Smooth muscle cell (in vitro differentiated cells): Measurements from ENCODE around the gene TYRO3. TPM values are rescaled to one million over a fixed set of nuclear protein-coding genes. Genes with fewer than 3 reads are reported as not detected.
A peak's percentile ranks its signal among the peaks of the same experiment; 100 is the strongest.

ENCODE experiments used
- DNase-seq: peaks from one replicate; lab custom pipeline; 2025; ENCODE audit not compliant: unreplicated experiment; lab: John Stamatoyannopoulos, UW
- H2AFZ ChIP-seq: fragments of 200-600 bp; sonication (generic); 2 replicates; pipeline ENCODE4 v1.6.0; 2016; ENCODE audit warnings: antibody characterized with exemption, low read depth, mild to moderate bottlenecking
- H3F3A ChIP-seq: fragments of 200-600 bp; sonication (generic); 2 replicates; pipeline ENCODE4 v1.6.0; 2017; ENCODE audit warnings: antibody characterized with exemption, low read depth
- H3K27ac ChIP-seq: fragments of 200-600 bp; sonication (generic); 2 replicates; pipeline ENCODE4 v1.5.1; 2016; ENCODE audit warnings: low read depth, mild to moderate bottlenecking
- H3K27me3 ChIP-seq: fragments of 200-600 bp; sonication (generic); 2 replicates; pipeline ENCODE4 v1.6.1; 2016; ENCODE audit warnings: low read depth, mild to moderate bottlenecking
- H3K36me3 ChIP-seq: fragments of 200-600 bp; sonication (generic); 2 replicates; pipeline ENCODE4 v1.5.1; 2016; ENCODE audit warnings: low read depth
- H3K4me1 ChIP-seq: fragments of 200-600 bp; sonication (generic); 2 replicates; pipeline ENCODE4 v1.5.1; 2016; ENCODE audit warnings: low read depth
- H3K4me2 ChIP-seq: fragments of 200-600 bp; sonication (generic); 2 replicates; pipeline ENCODE4 v1.6.0; 2016; ENCODE audit warnings: mild to moderate bottlenecking
- H3K4me3 ChIP-seq: fragments of 200-600 bp; sonication (generic); 2 replicates; pipeline ENCODE4 v1.5.1; 2016; ENCODE audit warnings: mild to moderate bottlenecking
- H3K79me2 ChIP-seq: fragments of 200-600 bp; sonication (generic); 2 replicates; pipeline ENCODE4 v1.6.0; 2016; ENCODE audit warnings: low read depth, mild to moderate bottlenecking
- H3K9ac ChIP-seq: fragments of 200-600 bp; sonication (generic); 2 replicates; pipeline ENCODE4 v1.6.0; 2016; ENCODE audit warnings: low read depth
- H3K9me3 ChIP-seq: fragments of 200-600 bp; sonication (generic); replicated peaks from 2 replicates; pipeline ENCODE4 v1.5.1; 2016; ENCODE audit warnings: low read depth
- H4K20me1 ChIP-seq: fragments of 200-600 bp; sonication (generic); 2 replicates; pipeline ENCODE4 v1.6.0; 2016; ENCODE audit warnings: low read depth
- WGBS: methylation state at CpG from one replicate; pipeline ENCODE4 v1.1.7; 2016; ENCODE audit warnings: low lambda C conversion rate; 5-methylcytosine and 5-hydroxymethylcytosine counted together
- polyA plus RNA-seq: library from polyadenylated mRNA; unstranded; fragments of >200 nt; fragmentation: Nextera tagmentation; extraction: Ambion mirVana; gene quantifications from 2 replicates; pipeline ENCODE4 v1.2.1, GENCODE V29; 2016
- total RNA-seq: library from RNA; depleted of rRNA; stranded (reverse); fragments of >200 nt; gene quantifications from 2 replicates; pipeline ENCODE4 v1.2.3, GENCODE V29; 2014
- TF ChIP-seq, protein P1 (sequence below): fragments of 200-600 bp; sonication (generic); IDR thresholded peaks from 2 replicates; pipeline ENCODE4 v1.5.1; 2017; ENCODE audit warnings: borderline replicate concordance, mild to moderate bottlenecking, antibody characterized with exemption; ENCODE audit not compliant: insufficient read depth, poor library complexity, severe bottlenecking

Gene TYRO3
- total and polyA plus RNA-seq, 2 experiments from 2014 or later: 11.5 to 20.5 TPM

DNA sequence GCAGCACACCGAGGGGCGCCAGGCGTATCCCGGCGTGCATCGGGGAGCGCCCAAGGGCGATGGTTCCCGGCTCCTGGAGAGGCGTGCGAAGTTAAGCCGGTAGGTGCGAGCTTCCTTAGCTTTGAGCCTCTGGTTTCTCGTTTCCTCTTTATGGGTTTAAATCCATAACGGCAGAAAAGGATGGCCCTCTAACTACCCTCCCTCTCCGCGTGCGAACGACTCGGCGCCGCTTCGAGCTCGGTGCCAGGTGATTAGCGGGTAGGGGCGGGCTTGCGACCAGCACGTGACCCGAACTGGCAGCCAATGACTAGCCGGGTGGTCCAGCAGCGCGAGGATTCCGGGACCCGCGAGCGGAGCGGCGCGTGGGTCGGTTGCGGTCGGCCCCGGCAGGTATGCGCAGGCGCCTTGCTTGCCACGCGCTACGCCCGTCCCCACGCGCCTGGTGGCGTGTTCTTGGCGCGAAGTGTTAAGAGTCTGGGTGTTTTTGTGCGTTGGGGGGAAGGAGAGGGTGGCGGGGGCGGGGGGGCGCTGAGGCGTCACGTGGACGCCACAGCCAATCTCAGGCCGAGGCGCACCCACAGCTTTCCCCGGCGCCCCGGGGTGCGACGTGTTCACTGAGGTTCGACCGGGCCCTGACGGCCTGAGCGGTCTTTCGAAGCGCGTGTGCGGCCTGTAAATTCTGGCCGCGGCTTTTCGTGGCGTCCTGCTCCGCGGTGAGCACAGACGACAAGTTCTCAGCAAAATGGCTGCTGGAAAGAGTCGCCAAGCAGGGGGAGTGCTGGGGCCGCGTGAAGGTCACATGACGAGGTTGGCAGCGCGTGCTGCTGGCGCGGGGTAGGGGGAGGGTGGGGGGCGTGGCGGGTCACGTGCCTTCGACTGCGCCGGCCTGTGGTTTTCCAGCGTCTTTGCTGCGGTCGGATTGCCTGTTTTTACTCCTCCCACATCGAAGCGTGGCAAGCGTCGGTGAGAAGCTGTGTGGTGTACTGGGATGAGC is 62.5 kb downstream of the TYRO3 start:
- Histone ChIP-seq H3F3A (peaks cover 10% of the 10 kb centered on the region), H3K27ac (peak overlapping the region; percentile 74), H3K79me2 (no peaks in the 10 kb centered on the region), H4K20me1 (no peaks in the 10 kb centered on the region), H2AFZ (peak overlapping the region; percentile 94), H3K9me3 (peaks cover 6% of the 10 kb centered on the region), H3K4me2 (peak overlapping the region; percentile 85), H3K36me3 (no peaks in the 10 kb centered on the region), H3K4me1 (no peaks in the 10 kb centered on the region), H3K9ac (peak overlapping the region; percentile 83), H3K4me3 (peak overlapping the region; percentile 51), H3K27me3 (no peaks in the 10 kb centered on the region)
- DNase-seq: peak; percentile 34
- TF ChIP-seq, protein P1, sequence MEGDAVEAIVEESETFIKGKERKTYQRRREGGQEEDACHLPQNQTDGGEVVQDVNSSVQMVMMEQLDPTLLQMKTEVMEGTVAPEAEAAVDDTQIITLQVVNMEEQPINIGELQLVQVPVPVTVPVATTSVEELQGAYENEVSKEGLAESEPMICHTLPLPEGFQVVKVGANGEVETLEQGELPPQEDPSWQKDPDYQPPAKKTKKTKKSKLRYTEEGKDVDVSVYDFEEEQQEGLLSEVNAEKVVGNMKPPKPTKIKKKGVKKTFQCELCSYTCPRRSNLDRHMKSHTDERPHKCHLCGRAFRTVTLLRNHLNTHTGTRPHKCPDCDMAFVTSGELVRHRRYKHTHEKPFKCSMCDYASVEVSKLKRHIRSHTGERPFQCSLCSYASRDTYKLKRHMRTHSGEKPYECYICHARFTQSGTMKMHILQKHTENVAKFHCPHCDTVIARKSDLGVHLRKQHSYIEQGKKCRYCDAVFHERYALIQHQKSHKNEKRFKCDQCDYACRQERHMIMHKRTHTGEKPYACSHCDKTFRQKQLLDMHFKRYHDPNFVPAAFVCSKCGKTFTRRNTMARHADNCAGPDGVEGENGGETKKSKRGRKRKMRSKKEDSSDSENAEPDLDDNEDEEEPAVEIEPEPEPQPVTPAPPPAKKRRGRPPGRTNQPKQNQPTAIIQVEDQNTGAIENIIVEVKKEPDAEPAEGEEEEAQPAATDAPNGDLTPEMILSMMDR: no peak
- WGBS: 3% methylated on average over 84 of the region's 104 CpGs

DNA sequence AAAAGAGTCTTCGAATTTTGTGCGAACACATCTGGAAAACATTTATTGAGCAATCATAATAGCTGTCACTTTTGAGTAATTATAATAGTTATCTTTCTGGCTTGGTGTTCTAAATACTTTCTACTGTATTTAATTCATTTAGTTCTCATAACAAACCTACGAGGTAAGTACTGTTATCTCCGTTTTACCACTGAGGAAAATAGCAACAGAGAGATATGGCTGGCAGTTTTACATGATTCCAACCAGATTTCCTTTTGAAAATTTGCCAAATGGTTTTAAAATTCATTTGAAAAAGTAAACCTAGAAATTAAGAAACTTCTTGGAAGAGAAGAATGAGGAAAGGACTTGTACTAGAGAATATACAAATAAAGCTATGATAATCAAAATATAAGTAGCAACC is 63.9 kb downstream of the TYRO3 start:
- H3K4me3 ChIP-seq: no peak overlapping the region
- H3K9me3 ChIP-seq: no peaks in the 10 kb centered on the region
- no peaks in the 10 kb centered on the region for H3K27me3 ChIP-seq
- H3K4me2 ChIP-seq: no peak overlapping the region
- no peak for DNase-seq
- no peak overlapping the region for H2AFZ ChIP-seq
- H3K36me3 ChIP-seq: no peaks in the 10 kb centered on the region
- H4K20me1 ChIP-seq: no peaks in the 10 kb centered on the region
- TF ChIP-seq, protein P1: no peak
- peaks cover 10% of the 10 kb centered on the region for H3F3A ChIP-seq
- 85% methylated on average over 4 of the region's 4 CpGs for WGBS
- no peaks in the 10 kb centered on the region for H3K79me2 ChIP-seq
- H3K4me1 ChIP-seq: no peaks in the 10 kb centered on the region
- H3K9ac ChIP-seq: no peak overlapping the region
- no peak overlapping the region for H3K27ac ChIP-seq

DNA sequence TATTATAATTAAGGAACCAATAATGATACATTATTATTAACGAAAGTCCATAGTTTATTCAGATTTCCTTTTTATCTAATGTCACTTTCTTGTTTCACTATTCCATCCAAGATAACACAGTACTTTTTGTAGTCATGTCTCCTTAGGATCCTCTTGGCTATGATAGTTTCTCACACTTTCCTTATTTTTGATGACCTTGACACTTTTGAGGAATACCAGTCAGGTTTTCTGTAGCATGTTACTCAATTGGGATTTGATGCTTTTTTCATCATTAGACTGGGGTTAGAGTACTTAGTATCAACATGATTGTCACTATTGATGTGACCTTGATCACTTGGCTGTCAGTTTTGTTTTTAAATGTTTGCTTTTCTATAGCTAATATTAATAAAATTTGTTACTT is 68.2 kb downstream of the TYRO3 start:
- no peaks in the 10 kb centered on the region for H4K20me1 ChIP-seq
- no peak overlapping the region for H3K27ac ChIP-seq
- 94% methylated on average over 1 of the region's 1 CpG for WGBS
- H3K4me2 ChIP-seq: no peak overlapping the region
- H3K27me3 ChIP-seq: no peaks in the 10 kb centered on the region
- H3K4me1 ChIP-seq: no peaks in the 10 kb centered on the region
- H3K4me3 ChIP-seq: no peak overlapping the region
- no peaks in the 10 kb centered on the region for H3K79me2 ChIP-seq
- no peaks in the 10 kb centered on the region for H3K36me3 ChIP-seq
- no peaks in the 10 kb centered on the region for H3F3A ChIP-seq
- DNase-seq: no peak
- H3K9ac ChIP-seq: no peak overlapping the region
- no peaks in the 10 kb centered on the region for H3K9me3 ChIP-seq
- TF ChIP-seq, protein P1: no peak
- no peak overlapping the region for H2AFZ ChIP-seq
